ENCODE data around the gene TBC1D30.

The TBC1D30 gene

DNA sequence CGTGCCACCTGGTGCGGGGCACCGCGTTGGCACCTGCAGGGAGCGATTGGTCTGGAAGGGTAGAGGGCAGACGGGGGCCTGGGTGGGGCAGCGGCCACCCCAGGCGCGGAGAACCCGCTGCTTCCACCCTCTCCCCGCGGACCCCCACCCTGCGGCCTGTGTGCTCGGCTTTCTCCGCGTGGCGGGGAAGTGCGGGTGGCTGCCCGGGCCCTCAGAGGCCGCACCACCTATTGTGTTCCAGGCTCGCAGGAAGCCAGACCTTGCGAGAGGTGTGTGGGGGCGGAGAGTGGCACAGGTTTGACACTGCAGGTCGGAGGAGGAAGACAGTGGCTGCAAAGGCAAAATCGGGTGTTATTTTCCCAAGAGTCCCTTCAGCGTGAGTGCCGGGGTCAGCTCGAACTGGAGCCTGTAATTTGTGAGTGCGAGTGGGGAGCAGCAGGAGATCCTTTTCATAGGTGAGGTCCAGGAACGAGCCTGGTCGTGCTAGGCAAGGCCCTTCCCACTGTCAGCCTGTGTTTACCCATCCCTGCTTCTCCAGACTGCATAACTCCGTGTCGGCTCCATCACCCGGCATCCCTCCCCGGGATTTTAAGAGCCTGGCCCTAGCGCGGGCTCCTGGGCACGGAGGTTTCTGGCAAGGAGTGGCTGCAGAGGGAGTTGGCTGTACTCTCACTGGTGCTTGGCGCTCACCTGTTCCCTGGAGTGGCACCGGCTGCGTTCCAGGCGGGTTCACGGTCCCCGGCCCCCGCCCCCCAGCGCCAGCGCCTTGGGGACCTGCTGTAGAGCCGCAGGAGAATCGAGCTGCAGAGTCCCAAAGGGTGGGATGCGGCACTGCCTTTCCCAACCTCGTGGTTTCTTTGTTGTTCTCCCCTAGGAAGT, 935 bp downstream of the TBC1D30 start:
- DNase-seq (ENCODE audit: low spot score): no peak
- no peak overlapping the region for H3K27ac ChIP-seq
- ChIA-PET POLR2A (ENCODE audit: low non-redundant PET) (interaction anchor here (0.6 kb wide), 1 partner anchor 14 kb away, joined by 5 read pairs; no protein-coding TSS in a partner anchor), CTCF (interaction anchor here (0.5 kb wide), 1 partner anchor 30 kb away, joined by 4 read pairs; no protein-coding TSS in a partner anchor)
- TF ChIP-seq, protein P1, sequence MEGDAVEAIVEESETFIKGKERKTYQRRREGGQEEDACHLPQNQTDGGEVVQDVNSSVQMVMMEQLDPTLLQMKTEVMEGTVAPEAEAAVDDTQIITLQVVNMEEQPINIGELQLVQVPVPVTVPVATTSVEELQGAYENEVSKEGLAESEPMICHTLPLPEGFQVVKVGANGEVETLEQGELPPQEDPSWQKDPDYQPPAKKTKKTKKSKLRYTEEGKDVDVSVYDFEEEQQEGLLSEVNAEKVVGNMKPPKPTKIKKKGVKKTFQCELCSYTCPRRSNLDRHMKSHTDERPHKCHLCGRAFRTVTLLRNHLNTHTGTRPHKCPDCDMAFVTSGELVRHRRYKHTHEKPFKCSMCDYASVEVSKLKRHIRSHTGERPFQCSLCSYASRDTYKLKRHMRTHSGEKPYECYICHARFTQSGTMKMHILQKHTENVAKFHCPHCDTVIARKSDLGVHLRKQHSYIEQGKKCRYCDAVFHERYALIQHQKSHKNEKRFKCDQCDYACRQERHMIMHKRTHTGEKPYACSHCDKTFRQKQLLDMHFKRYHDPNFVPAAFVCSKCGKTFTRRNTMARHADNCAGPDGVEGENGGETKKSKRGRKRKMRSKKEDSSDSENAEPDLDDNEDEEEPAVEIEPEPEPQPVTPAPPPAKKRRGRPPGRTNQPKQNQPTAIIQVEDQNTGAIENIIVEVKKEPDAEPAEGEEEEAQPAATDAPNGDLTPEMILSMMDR (conservative IDR thresholded peaks at IDR 0.05; ENCODE audit: low read depth): no peak

DNA sequence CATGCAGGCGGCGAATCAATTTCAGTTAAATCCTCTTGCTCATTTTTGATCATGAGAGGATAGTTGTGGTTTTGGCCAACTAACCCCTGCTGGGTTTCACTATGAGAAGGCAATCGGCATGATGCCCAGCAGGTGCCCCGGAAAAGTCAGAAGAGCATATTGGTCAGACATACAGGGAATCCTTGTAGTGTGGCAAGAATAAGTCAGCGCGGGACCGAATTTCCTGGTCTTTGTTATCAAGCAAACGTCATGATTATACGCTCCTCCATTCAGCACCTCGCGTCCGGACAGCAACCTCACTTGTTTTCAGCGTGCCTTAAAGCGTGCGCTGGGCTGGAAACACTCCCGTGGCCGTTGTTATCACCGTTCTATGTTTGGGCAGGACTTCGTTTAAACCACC, 1.8 kb downstream of the TBC1D30 start:
- CTCF ChIA-PET: interaction anchor here (0.6 kb wide), 1 partner anchor 780 kb away, joined by 3 read pairs; no protein-coding TSS in a partner anchor
- no peak for DNase-seq (ENCODE audit: low spot score)
- no peak overlapping the region for H3K27ac ChIP-seq
- POLR2A ChIA-PET (ENCODE audit: low non-redundant PET): interaction anchor here (0.6 kb wide), 1 partner anchor 13 kb away, joined by 5 read pairs; no protein-coding TSS in a partner anchor
- TF ChIP-seq, protein P1 (conservative IDR thresholded peaks at IDR 0.05; ENCODE audit: low read depth): no peak

DNA sequence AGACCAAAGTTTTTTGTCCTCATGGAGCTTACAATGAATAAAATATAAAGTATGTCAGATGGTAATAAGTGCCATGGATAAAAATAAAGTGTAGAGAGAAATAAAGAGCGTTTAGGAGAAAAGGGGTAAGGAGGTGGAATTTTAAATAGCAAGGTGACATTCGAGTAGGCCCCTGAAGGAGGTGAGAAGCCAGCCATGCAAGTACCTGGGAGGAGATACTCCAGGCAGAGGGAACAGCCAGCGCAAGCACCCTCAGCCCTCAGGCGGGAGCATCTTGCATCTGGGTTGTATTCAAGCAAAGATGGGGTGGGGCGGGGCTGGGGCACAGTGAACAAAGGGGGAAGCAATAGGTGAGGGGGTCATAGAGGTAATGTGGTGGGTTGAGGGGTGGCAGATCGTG, 4.3 kb downstream of the TBC1D30 start:
- TF ChIP-seq, protein P1 (conservative IDR thresholded peaks at IDR 0.05; ENCODE audit: low read depth): no peak
- no peak for DNase-seq (ENCODE audit: low spot score)
- H3K27ac ChIP-seq: no peak overlapping the region
- ChIA-PET POLR2A (ENCODE audit: low non-redundant PET) (no interaction called here), CTCF (interaction anchor here (1.3 kb wide), 1 partner anchor 27 kb away, joined by 6 read pairs; no protein-coding TSS in a partner anchor)

DNA sequence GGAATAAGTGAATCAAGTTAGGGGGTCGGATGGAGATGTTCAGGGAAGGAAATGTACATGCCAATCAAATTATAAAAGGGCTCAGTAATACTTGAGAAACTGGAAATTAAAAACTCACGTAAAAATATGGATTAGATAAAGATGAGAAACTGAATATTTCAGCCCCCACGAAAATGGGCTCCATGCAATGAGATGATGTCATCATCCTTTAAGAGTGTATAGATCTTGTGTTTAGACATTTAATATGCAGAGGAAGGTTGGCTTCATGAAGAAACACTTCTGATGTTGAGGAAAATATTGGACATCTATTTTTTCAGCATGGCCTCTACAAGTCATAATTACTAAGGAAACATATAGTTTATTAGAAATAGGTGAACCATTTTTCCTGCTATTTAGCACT, 9.5 kb downstream of the TBC1D30 start:
- H3K27ac ChIP-seq: no peak overlapping the region
- ChIA-PET POLR2A (ENCODE audit: low non-redundant PET) (interaction anchor here (0.6 kb wide), 1 partner anchor 38 kb away, joined by 5 read pairs; no protein-coding TSS in a partner anchor), CTCF (interaction anchor here (0.6 to 1.5 kb wide), 3 partner anchors 33 to 57 kb away, joined by 3 to 4 read pairs (median 4); no protein-coding TSS in a partner anchor)
- TF ChIP-seq, protein P1 (conservative IDR thresholded peaks at IDR 0.05; ENCODE audit: low read depth): no peak
- no peak for DNase-seq (ENCODE audit: low spot score)

DNA sequence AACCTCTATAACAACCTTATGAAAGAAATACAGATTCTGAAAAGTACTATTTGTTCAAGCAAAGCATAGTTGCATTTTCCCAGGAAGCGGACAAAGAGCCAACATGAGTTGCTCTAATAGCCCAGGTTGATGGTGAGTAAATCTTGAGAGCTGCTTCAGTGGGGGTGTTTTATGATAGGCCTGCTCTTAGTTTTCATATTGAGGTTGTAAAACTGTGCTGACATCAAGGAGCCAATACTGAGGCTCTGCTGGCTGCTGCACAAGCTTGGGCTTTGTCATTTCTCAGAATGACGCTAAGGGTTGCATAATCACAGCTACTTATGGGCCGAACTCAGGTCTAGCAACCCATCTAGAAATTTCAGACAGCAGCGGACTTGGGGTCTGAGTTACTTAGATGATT, 11.5 kb downstream of the TBC1D30 start:
- TF ChIP-seq, protein P1 (conservative IDR thresholded peaks at IDR 0.05; ENCODE audit: low read depth): no peak
- no peak for DNase-seq (ENCODE audit: low spot score)
- CTCF ChIA-PET: interaction anchor here (1.8 kb wide), 1 partner anchor 34 kb away, joined by 5 read pairs; no protein-coding TSS in a partner anchor
- POLR2A ChIA-PET (ENCODE audit: low non-redundant PET): no interaction called here
- H3K27ac ChIP-seq: no peak overlapping the region

DNA sequence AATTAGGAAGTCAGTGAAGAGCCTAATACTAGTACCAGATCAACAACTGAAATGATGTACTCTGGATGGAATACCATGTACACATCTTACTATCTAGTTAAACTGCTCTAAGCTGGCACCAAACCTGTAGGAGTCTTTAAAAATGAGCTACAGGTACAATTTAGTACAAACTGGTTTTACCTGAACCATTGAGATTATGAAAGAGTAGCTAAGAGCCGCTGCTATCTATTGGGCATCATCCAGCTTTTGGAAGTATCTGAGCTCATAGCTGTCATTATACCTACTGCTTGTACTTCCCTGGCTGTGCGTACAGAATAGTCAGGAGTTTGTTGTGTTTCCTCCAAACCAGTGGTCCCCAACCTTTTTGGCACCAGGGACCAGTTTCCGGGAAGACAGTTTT, 12.4 kb downstream of the TBC1D30 start:
- POLR2A ChIA-PET (ENCODE audit: low non-redundant PET): no interaction called here
- CTCF ChIA-PET: interaction anchor here (1.8 kb wide), 1 partner anchor 35 kb away, joined by 5 read pairs; no protein-coding TSS in a partner anchor
- TF ChIP-seq, protein P1 (conservative IDR thresholded peaks at IDR 0.05; ENCODE audit: low read depth): no peak
- no peak for DNase-seq (ENCODE audit: low spot score)
- H3K27ac ChIP-seq: no peak overlapping the region

All from RWPE1 (cell line).